ENCODE data around the gene TLE2. TPM values are rescaled to one million over a fixed set of nuclear protein-coding genes. Genes with fewer than 3 reads are reported as not detected.

Gene TLE2
- total RNA-seq, 1 experiment from 2014 or later: 35.6 TPM

GRCh38 chr19:2976609-2977000, 52.5 kb downstream of the TLE2 start:
- no TSS peak for BruUV-seq (replicated peaks)
- ChIA-PET CTCF (interaction anchor here (1.2 to 1.5 kb wide), 3 partner anchors 14 to 127 kb away, joined by 3 to 8 read pairs (median 6); no protein-coding TSS in a partner anchor), POLR2A (interaction anchor here (1.0 to 1.9 kb wide), 4 partner anchors 12 to 299 kb away, joined by 3 to 7 read pairs (median 5); no protein-coding TSS in a partner anchor), RAD21 (ENCODE audit: low non-redundant PET in 1 of 2, low total read pairs in 2 of 2, uncharacterized antibody in 2 of 2, unreplicated experiment in 2 of 2) (interaction anchor here in 1 of 2 experiments (0.7 to 1.1 kb wide), 2 partner anchors 59 to 201 kb away, joined by 3 to 5 read pairs; no protein-coding TSS in a partner anchor)
- H3K36me3 ChIP-seq (ENCODE audit: control insufficient read depth in 1 of 2, insufficient read depth in 2 of 2, low read length in 2 of 2): no peaks in the 10 kb centered on the region
- H3K9me2 ChIP-seq (ENCODE audit: insufficient read depth): no peaks in the 10 kb centered on the region
- no peak for DNase-seq (ENCODE audit: low read depth, low spot score)
- H4K20me1 ChIP-seq (ENCODE audit: insufficient read depth): no peaks in the 10 kb centered on the region
- H3K79me2 ChIP-seq (ENCODE audit: insufficient read depth, low read length): no peaks in the 10 kb centered on the region
- no peak for ATAC-seq
- peaks cover 17 to 28% of the 10 kb centered on the region in 2 experiments for H3K4me1 ChIP-seq (ENCODE audit: control insufficient read depth in 1 of 2, insufficient read depth in 2 of 2, low read length in 2 of 2)
- peak overlapping the region; percentile 63 to 67 for H3K4me3 ChIP-seq (replicated peaks in 1 of 2; ENCODE audit: low read depth in 1 of 2, low read length in 2 of 2)
- intact Hi-C loops (cut with micrococcal nuclease): no loop called here
- no peak for TF ChIP-seq ELF1 (IDR thresholded peaks at IDR 0.05; ENCODE audit: borderline replicate concordance, low read depth)
- no peak for TF ChIP-seq EZH2phosphoT487 (IDR thresholded peaks at IDR 0.05; ENCODE audit: borderline replicate concordance)
- TF ChIP-seq ATF3 (IDR thresholded peaks at IDR 0.05): no peak
- TF ChIP-seq POLR2AphosphoS5 (IDR thresholded peaks at IDR 0.05; ENCODE audit: low read depth, low read length): no peak
- no peak for TF ChIP-seq EGR1 (IDR thresholded peaks at IDR 0.05; ENCODE audit: low read depth)
- H3K27ac ChIP-seq (ENCODE audit: low read depth, low read length): no peak overlapping the region; the same call in 1 of the 2 replicates
- no peaks in the 10 kb centered on the region for H3K9me3 ChIP-seq (ENCODE audit: control insufficient read depth in 1 of 2, insufficient read depth in 1 of 2, low read depth in 1 of 2, low read length in 2 of 2)
- peak overlapping the region; percentile 99 for H3K4me2 ChIP-seq (ENCODE audit: low read length)
- H3K27me3 ChIP-seq (ENCODE audit: insufficient read depth, low read length): no peaks in the 10 kb centered on the region
- no peak overlapping the region for H2AFZ ChIP-seq (ENCODE audit: low read depth, low read length, poor library complexity, severe bottlenecking)
- peak overlapping the region; percentile 58 for H3K9ac ChIP-seq (ENCODE audit: low read length)

GRCh38 chr19:2974342-2975041, 54.6 kb downstream of the TLE2 start:
- Histone ChIP-seq H2AFZ (ENCODE audit: low read depth, low read length, poor library complexity, severe bottlenecking) (no peak overlapping the region), H3K79me2 (ENCODE audit: insufficient read depth, low read length) (no peaks in the 10 kb centered on the region), H3K4me2 (ENCODE audit: low read length) (no peak overlapping the region), H3K9me3 (ENCODE audit: control insufficient read depth in 1 of 2, insufficient read depth in 1 of 2, low read depth in 1 of 2, low read length in 2 of 2) (no peaks in the 10 kb centered on the region), H3K27me3 (ENCODE audit: insufficient read depth, low read length) (no peaks in the 10 kb centered on the region), H3K9me2 (ENCODE audit: insufficient read depth) (no peaks in the 10 kb centered on the region), H3K4me1 (ENCODE audit: control insufficient read depth in 1 of 2, insufficient read depth in 2 of 2, low read length in 2 of 2) (peaks cover 17 to 28% of the 10 kb centered on the region in 2 experiments), H3K27ac (ENCODE audit: low read depth, low read length) (no peak overlapping the region), H3K36me3 (ENCODE audit: control insufficient read depth in 1 of 2, insufficient read depth in 2 of 2, low read length in 2 of 2) (no peaks in the 10 kb centered on the region), H4K20me1 (ENCODE audit: insufficient read depth) (no peaks in the 10 kb centered on the region), H3K9ac (ENCODE audit: low read length) (no peak overlapping the region), H3K4me3 (replicated peaks in 1 of 2; ENCODE audit: low read depth in 1 of 2, low read length in 2 of 2) (no peak overlapping the region)
- no peak for ATAC-seq
- ChIA-PET CTCF (interaction anchor here (1.5 kb wide), 1 partner anchor 12 kb away, joined by 3 read pairs; no protein-coding TSS in a partner anchor), POLR2A (no interaction called here), RAD21 (ENCODE audit: low non-redundant PET in 1 of 2, low total read pairs in 2 of 2, uncharacterized antibody in 2 of 2, unreplicated experiment in 2 of 2) (no interaction called here)
- no peak for TF ChIP-seq CBX3 (IDR thresholded peaks at IDR 0.05; ENCODE audit: low read depth)
- TF ChIP-seq CEBPB (IDR thresholded peaks at IDR 0.05; ENCODE audit: low read depth): no peak
- no peak for TF ChIP-seq POLR2AphosphoS5 (IDR thresholded peaks at IDR 0.05; ENCODE audit: low read depth, low read length)
- no peak for TF ChIP-seq EZH2phosphoT487 (IDR thresholded peaks at IDR 0.05; ENCODE audit: borderline replicate concordance)
- no peak for TF ChIP-seq REST (IDR thresholded peaks at IDR 0.05; ENCODE audit: low read depth)
- BruUV-seq (replicated peaks): no TSS peak
- DNase-seq (ENCODE audit: low read depth, low spot score): no peak
- intact Hi-C loops (cut with micrococcal nuclease): no loop called here

Measured in HCT116 (cell line).